Ectodermal cell (in vitro differentiated cells): ENCODE data around the gene CTTNBP2.

ENCODE experiments used
- H3K27ac ChIP-seq: 2 replicates; pipeline ENCODE4 v1.7.0; 2013; ENCODE audit warnings: mild to moderate bottlenecking, low read depth, low read length; ENCODE audit not compliant: insufficient read depth, poor library complexity, severe bottlenecking
- H3K27me3 ChIP-seq: 2 replicates; pipeline ENCODE4 v1.7.0; 2013; ENCODE audit warnings: mild to moderate bottlenecking, low read length; ENCODE audit not compliant: insufficient read depth, control insufficient read depth, poor library complexity, severe bottlenecking
- H3K36me3 ChIP-seq: one replicate; pipeline ENCODE4 v1.7.0; 2013; ENCODE audit warnings: low read length; ENCODE audit not compliant: control insufficient read depth, insufficient read depth
- H3K4me1 ChIP-seq: one replicate; pipeline ENCODE4 v1.7.0; 2013; ENCODE audit warnings: low read length; ENCODE audit not compliant: control insufficient read depth, insufficient read depth
- H3K4me3 ChIP-seq: 2 replicates; pipeline ENCODE4 v1.7.0; 2013; ENCODE audit warnings: low read depth, low read length, control low read depth; ENCODE audit not compliant: insufficient read depth
- H3K9me3 ChIP-seq: 2 replicates; pipeline ENCODE4 v1.7.0; 2013; ENCODE audit warnings: mild to moderate bottlenecking, low read length, moderate library complexity; ENCODE audit not compliant: control insufficient read depth
- WGBS, 2 experiments: methylation state at CpG; one replicate each; pipeline ENCODE4 v1.1.7; 2013; ENCODE audit warnings: missing lambda C conversion rate in 2 of 2; 5-methylcytosine and 5-hydroxymethylcytosine counted together

The CTTNBP2 gene

DNA sequence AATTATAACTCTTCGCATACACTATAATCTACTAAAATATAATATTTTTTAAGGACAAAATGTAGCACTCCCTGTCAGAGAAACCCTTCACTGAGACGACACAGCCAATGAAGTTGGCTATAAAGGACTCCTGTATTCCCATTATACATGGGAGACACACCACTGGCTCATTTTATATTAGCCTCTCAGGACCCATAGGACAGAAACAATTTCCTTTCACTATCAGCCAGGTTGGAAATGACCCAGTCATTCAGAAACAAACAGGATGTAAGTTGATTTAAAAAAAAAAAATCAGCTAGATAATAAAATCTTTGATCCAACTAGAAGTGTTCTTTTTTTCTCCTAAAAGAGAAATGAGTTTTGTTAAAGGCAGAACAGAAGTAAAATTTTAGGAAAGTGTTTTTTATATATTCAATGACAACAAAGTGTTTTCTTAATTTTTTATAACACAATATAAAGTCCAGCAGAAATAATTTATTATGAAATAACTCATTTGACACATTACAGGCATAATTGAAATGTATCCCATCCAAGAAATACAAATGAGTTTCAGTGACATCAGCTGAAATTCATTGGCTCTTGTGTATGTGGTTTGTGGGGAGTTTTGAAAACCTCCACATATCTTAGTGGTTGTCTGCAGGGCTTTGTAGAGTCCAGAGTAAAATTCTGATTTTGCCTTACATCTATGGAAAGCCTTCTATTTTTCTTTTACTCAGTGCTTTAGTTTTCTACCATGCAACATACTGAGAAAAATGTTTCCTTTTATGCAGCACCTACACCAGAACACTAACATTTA is 64.1 kb downstream of the CTTNBP2 start:
- 47 to 66% methylated on average over 1 of the region's 2 CpGs for WGBS, 2 experiments
- Histone ChIP-seq H3K4me1 (peaks cover 17% of the 10 kb centered on the region), H3K27me3 (no peaks in the 10 kb centered on the region), H3K4me3 (no peak overlapping the region), H3K9me3 (no peaks in the 10 kb centered on the region), H3K36me3 (no peaks in the 10 kb centered on the region), H3K27ac (no peak overlapping the region)

DNA sequence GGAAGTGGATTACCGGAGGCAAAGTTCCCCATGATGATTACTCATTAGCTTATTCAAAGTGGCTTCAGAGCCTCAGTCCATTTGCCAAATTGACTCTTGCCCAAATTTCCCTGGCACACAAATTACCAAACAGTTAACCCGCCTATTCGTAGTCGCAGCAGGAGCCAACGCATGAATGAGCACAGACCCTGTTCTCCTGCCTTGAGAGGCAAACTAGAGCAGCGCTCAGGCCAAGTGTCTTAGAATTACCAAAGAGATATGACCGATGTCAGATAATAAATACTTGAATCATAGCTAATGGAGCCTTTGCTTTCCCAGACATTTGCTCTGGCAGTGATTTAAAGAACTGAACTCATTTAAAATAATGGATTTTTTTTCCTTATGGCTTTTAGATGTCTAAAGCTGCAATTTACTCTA is 64.9 kb downstream of the CTTNBP2 start:
- H3K4me3 ChIP-seq: no peak overlapping the region
- 68 to 75% methylated on average over 7 of the region's 7 CpGs for WGBS, 2 experiments
- no peak overlapping the region for H3K27ac ChIP-seq
- no peaks in the 10 kb centered on the region for H3K36me3 ChIP-seq
- H3K9me3 ChIP-seq: no peaks in the 10 kb centered on the region
- peaks cover 12% of the 10 kb centered on the region for H3K4me1 ChIP-seq
- H3K27me3 ChIP-seq: no peaks in the 10 kb centered on the region

DNA sequence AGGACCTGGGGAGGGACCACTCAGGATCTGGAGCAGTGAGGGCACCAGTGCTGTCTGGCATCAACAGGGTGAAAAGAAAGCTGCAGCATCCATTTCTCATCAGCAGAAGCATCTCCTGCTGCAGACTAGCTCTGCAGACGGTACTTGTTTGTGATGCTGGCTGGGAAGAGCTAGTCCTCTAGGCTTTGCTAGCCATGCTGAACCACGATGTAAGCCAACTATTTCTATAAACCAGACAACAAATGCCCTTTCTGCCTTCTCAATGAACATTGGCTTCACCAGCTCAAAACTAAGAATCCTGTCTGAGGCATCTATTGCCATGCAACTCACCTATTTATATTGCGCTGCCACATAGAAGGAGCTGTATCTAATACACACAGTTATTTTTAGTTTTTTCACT is 65.6 kb downstream of the CTTNBP2 start:
- Histone ChIP-seq H3K36me3 (no peaks in the 10 kb centered on the region), H3K27ac (no peak overlapping the region), H3K4me3 (no peak overlapping the region), H3K9me3 (no peaks in the 10 kb centered on the region), H3K4me1 (peaks cover 10% of the 10 kb centered on the region), H3K27me3 (no peaks in the 10 kb centered on the region)
- 91 to 92% methylated on average over 3 of the region's 3 CpGs for WGBS, 2 experiments

DNA sequence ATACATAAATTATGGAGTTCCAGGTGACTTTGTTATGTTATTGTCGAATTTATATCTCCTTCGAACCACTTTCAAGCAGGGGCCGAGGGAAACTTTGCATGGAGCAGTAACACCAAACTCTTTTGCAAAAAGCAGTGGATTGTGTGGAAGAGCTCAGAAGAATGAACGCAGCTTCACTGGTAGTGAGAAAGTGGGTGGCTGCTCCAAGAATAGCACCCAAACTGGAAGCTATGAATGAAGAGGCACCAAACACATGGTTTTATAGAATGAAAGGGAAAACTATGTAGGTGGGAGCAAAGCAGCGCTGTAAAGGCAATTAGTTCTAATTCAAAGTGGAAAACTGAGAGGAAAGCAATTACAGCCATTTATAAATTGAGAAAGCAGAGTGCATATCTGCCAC is 67.2 kb downstream of the CTTNBP2 start:
- 95 to 96% methylated on average over 5 of the region's 5 CpGs for WGBS, 2 experiments
- Histone ChIP-seq H3K27ac (no peak overlapping the region), H3K27me3 (no peaks in the 10 kb centered on the region), H3K36me3 (no peaks in the 10 kb centered on the region), H3K9me3 (no peaks in the 10 kb centered on the region), H3K4me3 (no peak overlapping the region), H3K4me1 (peaks cover 6% of the 10 kb centered on the region)

DNA sequence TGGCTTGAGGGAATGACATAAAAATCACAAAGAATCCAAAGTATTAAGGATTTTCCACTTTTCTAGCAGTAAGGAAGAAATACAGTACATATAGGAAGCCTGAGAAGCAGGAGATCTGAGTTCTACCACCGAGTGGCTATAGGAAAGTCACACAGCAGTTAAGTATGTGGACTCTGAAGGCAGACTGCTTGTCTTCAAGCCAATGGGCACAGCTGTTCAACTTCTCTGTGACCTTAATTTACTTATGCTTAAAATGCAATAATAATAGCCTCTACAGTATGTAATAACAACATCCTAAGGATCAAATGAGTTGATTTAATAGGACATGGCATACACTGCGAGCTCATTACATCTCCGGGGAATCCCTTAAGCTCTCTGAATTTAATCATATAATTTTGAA is 68.0 kb downstream of the CTTNBP2 start:
- H3K9me3 ChIP-seq: no peaks in the 10 kb centered on the region
- no peak overlapping the region for H3K27ac ChIP-seq
- H3K36me3 ChIP-seq: no peaks in the 10 kb centered on the region
- peaks cover 4% of the 10 kb centered on the region for H3K4me1 ChIP-seq
- no peaks in the 10 kb centered on the region for H3K27me3 ChIP-seq
- WGBS, 2 experiments: 90% methylated on average over 3 of the region's 3 CpGs
- no peak overlapping the region for H3K4me3 ChIP-seq

DNA sequence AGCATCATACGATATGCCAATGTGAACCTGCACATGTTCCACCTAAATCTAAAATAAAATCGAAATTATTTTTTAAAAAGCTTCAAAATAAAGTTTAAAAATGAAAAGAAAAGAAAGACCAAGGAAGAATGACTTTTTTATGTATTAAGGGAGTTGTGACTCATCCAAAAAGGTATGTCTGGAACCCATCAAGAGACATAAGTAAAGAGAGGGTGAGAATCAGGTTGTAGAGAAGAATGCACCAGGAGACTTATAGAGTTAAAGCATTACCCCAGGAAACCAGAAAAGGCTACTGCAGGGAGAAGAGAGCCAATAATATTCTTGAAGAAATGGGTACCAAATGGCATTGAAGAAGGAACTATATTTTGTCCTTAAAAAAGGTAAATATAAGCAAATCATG is 69.8 kb downstream of the CTTNBP2 start:
- Histone ChIP-seq H3K27ac (no peak overlapping the region), H3K36me3 (no peaks in the 10 kb centered on the region), H3K4me1 (peaks cover 1% of the 10 kb centered on the region), H3K9me3 (no peaks in the 10 kb centered on the region), H3K27me3 (no peaks in the 10 kb centered on the region), H3K4me3 (no peak overlapping the region)
- 100% methylated on average over 1 of the region's 2 CpGs; no CpG with 5 or more reads in 1 of the 2 experiments for WGBS, 2 experiments

DNA sequence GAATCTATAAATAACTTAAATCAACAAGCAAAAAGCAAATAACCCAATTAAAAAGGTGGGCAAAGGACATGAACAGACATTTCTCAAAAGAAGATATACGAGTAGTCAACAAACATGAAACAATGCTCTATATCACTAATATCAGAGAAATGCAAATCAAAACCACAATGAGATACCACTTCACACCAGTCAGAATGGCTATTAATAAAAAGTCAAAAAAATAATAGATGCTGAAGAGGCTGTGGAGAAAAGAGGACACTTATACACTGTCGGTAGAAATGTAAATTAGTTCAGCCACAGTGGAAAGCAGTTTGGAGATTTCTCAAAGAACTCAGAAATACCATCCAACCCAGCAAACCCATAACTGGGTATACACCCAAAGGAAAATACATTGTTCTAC is 70.6 kb downstream of the CTTNBP2 start:
- no peaks in the 10 kb centered on the region for H3K4me1 ChIP-seq
- no peak overlapping the region for H3K4me3 ChIP-seq
- 90 to 100% methylated on average over 2 of the region's 2 CpGs for WGBS, 2 experiments
- no peaks in the 10 kb centered on the region for H3K27me3 ChIP-seq
- H3K36me3 ChIP-seq: no peaks in the 10 kb centered on the region
- H3K27ac ChIP-seq: no peak overlapping the region
- no peaks in the 10 kb centered on the region for H3K9me3 ChIP-seq

DNA sequence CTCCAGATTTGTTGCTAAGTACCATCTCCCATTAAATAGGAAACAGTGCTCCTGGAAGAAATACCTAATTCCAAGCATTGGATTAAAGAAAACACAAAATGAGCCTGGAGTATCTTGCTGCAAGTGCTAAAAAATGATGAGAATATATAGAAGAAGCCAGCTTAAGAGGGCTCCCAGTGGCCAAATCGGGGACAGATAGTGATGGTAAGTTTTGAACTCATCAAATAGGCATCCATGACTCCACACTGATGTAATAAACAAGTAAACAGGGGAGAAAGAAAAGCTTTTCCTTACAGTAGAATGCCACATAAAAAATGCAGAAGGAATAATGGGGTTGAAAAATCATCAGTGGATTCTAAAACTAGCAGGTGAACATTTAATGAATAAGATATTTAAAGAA is 72.4 kb downstream of the CTTNBP2 start:
- H3K4me1 ChIP-seq: no peaks in the 10 kb centered on the region
- no peaks in the 10 kb centered on the region for H3K27me3 ChIP-seq
- 60 to 94% methylated on average over 1 of the region's 1 CpG for WGBS, 2 experiments
- H3K27ac ChIP-seq: no peak overlapping the region
- no peak overlapping the region for H3K4me3 ChIP-seq
- no peaks in the 10 kb centered on the region for H3K9me3 ChIP-seq
- no peaks in the 10 kb centered on the region for H3K36me3 ChIP-seq

DNA sequence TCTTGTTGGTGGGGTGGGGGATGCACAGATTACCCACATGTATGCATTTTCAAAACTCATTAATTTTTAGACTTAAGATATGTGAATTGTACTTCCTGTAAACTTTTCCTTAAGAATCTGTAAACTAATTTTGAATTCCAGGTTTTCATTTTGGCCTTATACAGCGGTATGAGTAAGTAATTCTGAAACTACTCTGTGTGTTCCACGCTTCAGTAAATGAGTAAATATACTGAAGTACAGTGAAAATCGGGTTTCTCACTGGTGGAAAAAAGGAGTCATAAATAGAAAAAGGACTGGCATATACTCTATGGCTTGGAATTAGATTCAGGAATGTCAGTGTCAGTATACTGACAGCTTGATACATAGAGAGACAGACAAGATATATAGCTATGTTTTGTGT is 72.8 kb downstream of the CTTNBP2 start:
- 96 to 98% methylated on average over 3 of the region's 3 CpGs for WGBS, 2 experiments
- Histone ChIP-seq H3K4me1 (no peaks in the 10 kb centered on the region), H3K36me3 (no peaks in the 10 kb centered on the region), H3K4me3 (no peak overlapping the region), H3K27me3 (no peaks in the 10 kb centered on the region), H3K9me3 (no peaks in the 10 kb centered on the region), H3K27ac (no peak overlapping the region)

DNA sequence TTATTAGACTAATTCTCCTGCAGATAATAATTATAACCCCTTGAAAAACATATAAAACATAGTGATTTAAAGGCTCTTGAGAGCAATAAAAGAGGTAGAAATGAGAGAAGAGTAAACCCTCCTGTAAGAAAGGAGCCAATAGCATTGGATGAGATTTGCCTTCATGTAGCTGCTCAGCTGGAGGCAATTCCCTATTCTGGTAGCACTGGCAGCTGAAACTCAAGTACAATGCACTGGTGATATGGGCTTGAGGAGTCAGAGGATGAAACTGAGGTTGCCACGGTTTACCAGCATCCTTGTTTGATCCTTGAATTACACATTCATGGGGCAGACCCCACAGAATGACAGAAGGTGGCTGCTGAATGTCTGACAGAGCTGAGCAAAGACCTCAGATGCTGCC is 76.4 kb downstream of the CTTNBP2 start:
- H3K27me3 ChIP-seq: no peaks in the 10 kb centered on the region
- H3K9me3 ChIP-seq: no peaks in the 10 kb centered on the region
- no peak overlapping the region for H3K4me3 ChIP-seq
- no peak overlapping the region for H3K27ac ChIP-seq
- peaks cover 2% of the 10 kb centered on the region for H3K36me3 ChIP-seq
- WGBS, 2 experiments: 44 to 45% methylated on average over 1 of the region's 1 CpG
- no peaks in the 10 kb centered on the region for H3K4me1 ChIP-seq
